H9 (cell line): ENCODE measurements around the gene LPP. TPM values are rescaled to one million over a fixed set of nuclear protein-coding genes. Genes with fewer than 3 reads are reported as not detected.

Experiments
- DNase-seq: peaks from one replicate; pipeline ENCODE4 v3.0.0-alpha.2; 2017
- H2AFZ ChIP-seq: one replicate; pipeline ENCODE4 v1.6.1; 2013; ENCODE audit warnings: mild to moderate bottlenecking, low read length, control low read depth, moderate library complexity
- H2AK5ac ChIP-seq: 2 replicates; pipeline ENCODE4 v1.6.1; 2013; ENCODE audit warnings: low read length, control low read depth, mixed read lengths; ENCODE audit not compliant: insufficient read length
- H2BK120ac ChIP-seq: one replicate; pipeline ENCODE4 v1.6.1; 2013; ENCODE audit warnings: low read depth, mild to moderate bottlenecking, low read length, control low read depth, inconsistent platforms; ENCODE audit not compliant: poor library complexity, severe bottlenecking
- H2BK12ac ChIP-seq: 2 replicates; pipeline ENCODE4 v1.6.1; 2013; ENCODE audit warnings: low read length, control low read depth, mixed read lengths, low read depth; ENCODE audit not compliant: insufficient read length
- H2BK15ac ChIP-seq: 2 replicates; pipeline ENCODE4 v1.6.1; 2013; ENCODE audit warnings: low read depth, low read length, control low read depth
- H2BK20ac ChIP-seq: one replicate; pipeline ENCODE4 v1.6.1; 2013; ENCODE audit warnings: low read depth, mild to moderate bottlenecking, low read length, control low read depth, inconsistent platforms; ENCODE audit not compliant: poor library complexity, severe bottlenecking
- H2BK5ac ChIP-seq: 2 replicates; pipeline ENCODE4 v1.6.1; 2013; ENCODE audit warnings: low read length, control low read depth, mixed read lengths; ENCODE audit not compliant: insufficient read length
- H3K14ac ChIP-seq: 2 replicates; pipeline ENCODE4 v1.6.1; 2013; ENCODE audit warnings: low read length, control low read depth; ENCODE audit not compliant: insufficient read depth
- H3K18ac ChIP-seq: 2 replicates; pipeline ENCODE4 v1.6.1; 2013; ENCODE audit warnings: low read depth, mild to moderate bottlenecking, mixed read lengths, low read length, control low read depth; ENCODE audit not compliant: insufficient read length
- H3K23ac ChIP-seq: 2 replicates; pipeline ENCODE4 v1.6.1; 2013; ENCODE audit warnings: low read length, control low read depth, mixed read lengths, low read depth; ENCODE audit not compliant: insufficient read length
- H3K23me2 ChIP-seq: 2 replicates; pipeline ENCODE4 v1.6.1; 2013; ENCODE audit warnings: low read depth, mild to moderate bottlenecking, mixed read lengths, low read length, control low read depth; ENCODE audit not compliant: insufficient read length, poor library complexity, severe bottlenecking
- H3K27ac ChIP-seq: 2 replicates; pipeline ENCODE4 v1.5.1; 2013; ENCODE audit warnings: low read length, control low read depth, mixed read lengths, low read depth; ENCODE audit not compliant: insufficient read length
- H3K27me3 ChIP-seq: 2 replicates; pipeline ENCODE4 v1.6.1; 2013; ENCODE audit warnings: low read length, control low read depth, inconsistent platforms; ENCODE audit not compliant: insufficient read depth
- H3K4ac ChIP-seq: 2 replicates; pipeline ENCODE4 v1.6.1; 2013; ENCODE audit warnings: low read depth, mild to moderate bottlenecking, control low read depth, inconsistent platforms, low read length, moderate library complexity
- H3K4me1 ChIP-seq: 2 replicates; pipeline ENCODE4 v1.6.1; 2013; ENCODE audit warnings: low read length, control low read depth, inconsistent platforms; ENCODE audit not compliant: insufficient read depth
- H3K4me2 ChIP-seq: 2 replicates; pipeline ENCODE4 v1.6.1; 2013; ENCODE audit warnings: low read length, control low read depth, mixed read lengths; ENCODE audit not compliant: insufficient read length, insufficient read depth
- H3K56ac ChIP-seq: 2 replicates; pipeline ENCODE4 v1.6.1; 2013; ENCODE audit warnings: low read depth, mild to moderate bottlenecking, mixed read lengths, low read length, control low read depth; ENCODE audit not compliant: insufficient read length
- H3K79me1 ChIP-seq: 2 replicates; pipeline ENCODE4 v1.6.1; 2013; ENCODE audit warnings: low read depth, mild to moderate bottlenecking, moderate library complexity, low read length, control low read depth, inconsistent platforms; ENCODE audit not compliant: insufficient read depth, poor library complexity, severe bottlenecking
- H3K79me2 ChIP-seq: 2 replicates; pipeline ENCODE4 v1.6.1; 2013; ENCODE audit warnings: low read length, control low read depth, inconsistent platforms; ENCODE audit not compliant: insufficient read depth
- H3K9ac ChIP-seq: 2 replicates; pipeline ENCODE4 v1.6.1; 2013; ENCODE audit warnings: low read length, control low read depth, mixed read lengths; ENCODE audit not compliant: insufficient read length; ENCODE audit errors: extremely low read depth
- H3K9me3 ChIP-seq: one replicate; pipeline ENCODE4 v1.6.1; 2013; ENCODE audit warnings: low read depth, low read length, inconsistent platforms; ENCODE audit not compliant: control insufficient read depth
- H3T11ph ChIP-seq: one replicate; pipeline ENCODE4 v1.6.1; 2013; ENCODE audit warnings: mild to moderate bottlenecking, low read length, control low read depth, inconsistent platforms
- H4K20me1 ChIP-seq: one replicate; pipeline ENCODE4 v1.6.1; 2013; ENCODE audit not compliant: control insufficient read depth, insufficient read length, insufficient read depth
- H4K5ac ChIP-seq: 2 replicates; pipeline ENCODE4 v1.6.1; 2013; ENCODE audit warnings: low read depth, mild to moderate bottlenecking, mixed read lengths, low read length, control low read depth; ENCODE audit not compliant: insufficient read length
- H4K8ac ChIP-seq: replicated peaks from 2 replicates; pipeline ENCODE4 v1.6.1; 2013; ENCODE audit warnings: low read length, control low read depth, mixed read lengths, low read depth; ENCODE audit not compliant: insufficient read length
- H4K91ac ChIP-seq: 2 replicates; pipeline ENCODE4 v1.6.1; 2013; ENCODE audit warnings: low read depth, mild to moderate bottlenecking, moderate library complexity, mixed read lengths, low read length, control low read depth; ENCODE audit not compliant: insufficient read length
- H3K27ac Mint-ChIP-seq, 3 experiments: 2 replicates in 2 of 3; 3 replicates in 1 of 3; pipeline ENCODE4 v1.8.0; 2020 to 2021; ENCODE audit warnings: mixed read lengths in 3 of 3, mild to moderate bottlenecking in 1 of 3, moderate library complexity in 1 of 3
- H3K27me3 Mint-ChIP-seq: 2 replicates; pipeline ENCODE4 v1.8.0; 2021; ENCODE audit warnings: low read depth, mild to moderate bottlenecking, moderate library complexity, mixed read lengths
- H3K36me3 Mint-ChIP-seq, 3 experiments: 2 replicates in 2 of 3; 3 replicates in 1 of 3; pipeline ENCODE4 v1.8.0; 2020 to 2021; ENCODE audit warnings: low read depth in 3 of 3, mixed read lengths in 3 of 3; ENCODE audit not compliant: insufficient read depth in 1 of 3
- H3K4me1 Mint-ChIP-seq, 2 experiments: 2 replicates each; pipeline ENCODE4 v1.8.0; 2020; ENCODE audit warnings: mixed read lengths in 2 of 2
- H3K4me3 Mint-ChIP-seq, 2 experiments: 2 replicates in 1 of 2; 3 replicates in 1 of 2; pipeline ENCODE4 v1.8.0; 2020 to 2021; ENCODE audit warnings: mild to moderate bottlenecking in 2 of 2, mixed read lengths in 2 of 2, moderate library complexity in 1 of 2
- H3K9me3 Mint-ChIP-seq, 2 experiments: 2 replicates in 1 of 2; 3 replicates in 1 of 2; pipeline ENCODE4 v1.8.0; 2020; ENCODE audit warnings: mild to moderate bottlenecking in 2 of 2, mixed read lengths in 2 of 2, moderate library complexity in 1 of 2
- WGBS: extraction: QIAGEN DNeasy Blood & Tissue Kit; methylation state at CpG from one replicate; pipeline ENCODE4 v1.1.7; 2013; ENCODE audit warnings: missing lambda C conversion rate, low lambda C conversion rate, mixed read lengths; ENCODE audit not compliant: insufficient read length; ENCODE audit errors: extremely low coverage; 5-methylcytosine and 5-hydroxymethylcytosine counted together
- total RNA-seq: library from RNA; stranded (reverse); gene quantifications from 2 replicates; pipeline ENCODE4 v1.2.1, GENCODE V29; 2021
- TF ChIP-seq, protein P1 (sequence below): fragments of 200-600 bp; sonication (generic); conservative IDR thresholded peaks from 3 replicates; pipeline ENCODE4 v1.8.0; 2021; ENCODE audit warnings: antibody characterized with exemption, mild to moderate bottlenecking

Gene LPP
- total RNA-seq, 1 experiment from 2014 or later, result 64.6 TPM

DNA sequence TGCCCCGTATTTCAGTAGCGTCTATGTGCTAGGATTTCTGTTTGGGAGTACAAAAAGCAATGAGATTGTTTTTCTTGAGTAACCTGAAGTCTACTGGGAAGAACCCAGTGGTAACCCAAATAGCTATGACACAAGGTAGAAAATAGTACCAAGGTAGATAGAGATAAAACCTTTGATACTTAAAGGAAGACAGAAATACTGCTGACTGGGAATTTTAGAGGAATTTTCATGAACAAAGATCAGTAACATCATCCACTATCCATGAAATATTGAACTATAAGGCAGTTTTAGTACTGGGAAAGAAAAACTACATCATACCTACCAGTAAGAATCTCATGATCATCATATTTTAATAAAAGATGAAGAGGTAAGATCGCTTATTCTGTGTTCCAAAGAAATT, 489.8 kb downstream of the LPP start:
- TF ChIP-seq, protein P1, sequence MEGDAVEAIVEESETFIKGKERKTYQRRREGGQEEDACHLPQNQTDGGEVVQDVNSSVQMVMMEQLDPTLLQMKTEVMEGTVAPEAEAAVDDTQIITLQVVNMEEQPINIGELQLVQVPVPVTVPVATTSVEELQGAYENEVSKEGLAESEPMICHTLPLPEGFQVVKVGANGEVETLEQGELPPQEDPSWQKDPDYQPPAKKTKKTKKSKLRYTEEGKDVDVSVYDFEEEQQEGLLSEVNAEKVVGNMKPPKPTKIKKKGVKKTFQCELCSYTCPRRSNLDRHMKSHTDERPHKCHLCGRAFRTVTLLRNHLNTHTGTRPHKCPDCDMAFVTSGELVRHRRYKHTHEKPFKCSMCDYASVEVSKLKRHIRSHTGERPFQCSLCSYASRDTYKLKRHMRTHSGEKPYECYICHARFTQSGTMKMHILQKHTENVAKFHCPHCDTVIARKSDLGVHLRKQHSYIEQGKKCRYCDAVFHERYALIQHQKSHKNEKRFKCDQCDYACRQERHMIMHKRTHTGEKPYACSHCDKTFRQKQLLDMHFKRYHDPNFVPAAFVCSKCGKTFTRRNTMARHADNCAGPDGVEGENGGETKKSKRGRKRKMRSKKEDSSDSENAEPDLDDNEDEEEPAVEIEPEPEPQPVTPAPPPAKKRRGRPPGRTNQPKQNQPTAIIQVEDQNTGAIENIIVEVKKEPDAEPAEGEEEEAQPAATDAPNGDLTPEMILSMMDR, result no peak
- H2AK5ac ChIP-seq, result no peak overlapping the region
- no peaks in the 10 kb centered on the region for H3K4me1 Mint-ChIP-seq
- H4K91ac ChIP-seq, result no peak overlapping the region
- H3T11ph ChIP-seq, result no peak overlapping the region
- no peaks in the 10 kb centered on the region for H3K9me3 ChIP-seq
- no CpG with 5 or more reads among the region's 3 CpGs for WGBS
- no peaks in the 10 kb centered on the region for H3K79me1 ChIP-seq
- H2BK20ac ChIP-seq, result no peak overlapping the region
- no peak overlapping the region for H3K4ac ChIP-seq
- 0 out of 5 replicates have a peak, but pooled peaks cover 0 to 2% of the 10 kb centered on the region in 2 experiments for H3K9me3 Mint-ChIP-seq
- H3K14ac ChIP-seq, result no peak overlapping the region
- no peak overlapping the region for H3K4me3 Mint-ChIP-seq
- no peak overlapping the region for H3K18ac ChIP-seq
- no peaks in the 10 kb centered on the region for H3K27me3 ChIP-seq
- no peaks in the 10 kb centered on the region for H3K27me3 Mint-ChIP-seq
- H4K5ac ChIP-seq, result no peak overlapping the region
- H3K4me2 ChIP-seq, result no peak overlapping the region
- no peak overlapping the region for H3K27ac ChIP-seq
- H3K36me3 Mint-ChIP-seq, result no peaks in the 10 kb centered on the region; a peak in 1 of 7 replicates
- no peak overlapping the region for H2AFZ ChIP-seq
- no peak overlapping the region for H4K8ac ChIP-seq
- no peak overlapping the region for H2BK15ac ChIP-seq
- H3K79me2 ChIP-seq, result no peaks in the 10 kb centered on the region
- H3K27ac Mint-ChIP-seq, result 0 out of 7 replicates have a peak overlapping the region, but pooled peaks of 1 of the 3 experiments have one; percentile 72
- no peak for DNase-seq
- H4K20me1 ChIP-seq, result no peaks in the 10 kb centered on the region
- H3K23me2 ChIP-seq, result no peaks in the 10 kb centered on the region
- no peak overlapping the region for H2BK5ac ChIP-seq
- no peak overlapping the region for H3K23ac ChIP-seq
- no peak overlapping the region for H3K9ac ChIP-seq
- H2BK120ac ChIP-seq, result no peak overlapping the region
- H3K56ac ChIP-seq, result no peak overlapping the region
- no peak overlapping the region for H2BK12ac ChIP-seq
- H3K4me1 ChIP-seq, result no peaks in the 10 kb centered on the region
